Fibroblast of skin of left biceps (primary cell): ENCODE results near the gene PHB1.
"Not testable (repeated sequence)": the region's sequence is repeated elsewhere in the genome, so short reads cannot be mapped to it uniquely, and the experiment has no call there.

Experiments used
- DNase-seq, 2 experiments: peaks; one replicate each; pipeline ENCODE4 v3.0.0-alpha.2; 2013; ENCODE audit warnings: low read depth in 2 of 2

The PHB1 gene

GRCh38 chr17:49381033-49381432, 33.6 kb downstream of the PHB1 start:
- DNase-seq: no peak

GRCh38 chr17:49379926-49380325, 34.8 kb downstream of the PHB1 start:
- no peak for DNase-seq

DNA sequence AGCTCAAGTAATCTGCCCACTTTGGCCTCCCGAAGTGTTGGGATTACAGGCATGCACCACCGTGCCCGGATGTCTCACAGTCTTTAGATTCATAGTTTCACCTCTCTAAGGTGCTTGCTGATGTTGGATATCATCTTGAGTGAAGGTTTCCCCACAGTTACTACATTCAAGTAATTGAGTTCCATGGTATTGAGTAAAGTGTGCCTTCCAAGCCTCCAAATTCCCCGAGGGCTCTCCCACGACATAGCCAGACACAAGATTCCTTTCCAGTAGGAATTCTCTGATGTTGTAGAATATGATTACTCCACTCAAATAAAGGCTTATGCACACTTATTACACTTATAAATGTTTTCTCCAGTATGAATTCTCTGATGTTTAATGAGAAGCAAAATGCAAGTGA, 36.4 kb downstream of the PHB1 start:
- DNase-seq: no peak

- no peak for DNase-seq
Observed at GRCh38 chr17:49375544-49375943, 39.1 kb downstream of the PHB1 start.

DNA sequence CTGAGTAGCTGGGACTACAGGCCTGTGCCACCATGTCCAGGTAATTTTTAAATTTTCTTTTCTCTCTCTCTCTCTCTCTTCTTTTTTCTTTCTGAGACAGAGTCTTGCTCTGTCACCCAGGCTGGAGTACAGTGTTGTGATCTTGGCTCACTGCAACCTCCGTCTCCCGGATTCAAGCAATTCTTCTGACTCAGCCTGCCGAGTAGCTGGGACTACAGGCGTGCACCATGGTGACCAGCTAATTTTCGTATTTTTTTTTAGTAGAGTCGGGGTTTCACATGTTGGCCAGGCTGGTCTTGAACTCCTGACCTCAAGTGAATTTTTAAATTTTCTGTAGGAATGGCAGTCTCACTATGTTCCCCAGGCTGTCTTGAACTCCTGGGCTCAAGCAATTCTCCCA, 41.6 kb downstream of the PHB1 start:
- no peak for DNase-seq

DNA sequence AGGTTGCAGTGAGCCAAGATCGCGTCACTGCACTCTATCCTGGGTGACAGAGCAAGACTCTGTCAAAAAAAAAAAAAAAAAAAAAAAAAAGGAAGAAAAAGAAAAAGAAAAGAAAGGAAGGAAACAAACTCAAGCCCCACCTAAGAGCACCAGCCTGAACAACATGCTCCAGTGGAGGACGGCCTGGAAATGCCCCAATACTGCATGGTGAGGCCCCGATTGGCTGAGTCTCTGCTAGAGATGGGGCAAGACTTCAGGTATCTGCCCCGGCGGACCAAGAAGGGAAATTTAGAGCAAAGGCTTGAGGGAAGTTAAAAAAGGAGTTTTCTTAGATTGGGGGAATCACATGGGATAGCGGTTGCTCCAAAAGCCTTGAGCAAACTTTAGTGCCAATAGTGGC, 42.3 kb downstream of the PHB1 start:
- DNase-seq: no peak

DNA sequence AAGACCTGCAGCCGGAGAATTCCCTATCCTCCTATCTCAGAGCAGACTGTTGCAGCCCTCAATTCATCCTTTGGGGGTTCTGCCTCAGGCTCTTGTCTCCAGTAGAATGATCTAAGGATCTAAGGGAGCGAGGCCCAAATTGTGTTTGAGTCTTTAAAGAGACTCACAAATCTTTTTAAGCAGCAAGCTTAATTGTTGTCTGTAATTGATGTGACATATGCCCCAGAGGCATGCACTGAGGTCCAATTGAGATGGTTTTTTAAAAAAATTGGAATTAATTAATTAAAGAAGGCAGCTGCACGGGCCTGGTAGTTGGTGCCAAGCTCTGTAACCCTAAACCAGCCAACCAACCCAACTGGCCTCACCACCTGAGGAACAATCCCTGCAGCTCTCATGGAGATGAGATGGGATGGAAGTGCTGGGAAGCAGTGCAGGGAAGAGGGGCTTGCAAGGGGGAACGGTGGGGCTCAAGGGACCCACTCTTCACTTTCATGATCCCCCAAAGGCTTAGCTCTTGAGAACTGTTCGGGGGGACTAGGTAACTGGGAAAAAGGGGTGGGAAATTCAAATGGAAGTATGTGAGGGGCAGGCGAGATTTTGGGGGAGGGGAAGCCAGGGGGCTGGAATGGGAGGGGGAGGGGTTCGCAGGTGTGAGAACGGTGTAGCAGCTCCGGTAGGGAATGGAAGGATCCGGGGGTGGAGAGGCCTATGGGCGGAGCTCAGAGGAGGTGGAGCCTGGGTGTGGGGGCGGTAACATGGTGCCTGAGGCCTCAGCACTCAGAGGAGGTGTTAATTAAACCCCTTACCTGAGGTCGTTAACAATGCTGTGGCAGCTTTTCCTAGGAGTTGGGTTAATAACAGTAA, 43.5 kb downstream of the PHB1 start:
- DNase-seq: no peak

GRCh38 chr17:49369760-49370159, 44.9 kb downstream of the PHB1 start:
- no peak for DNase-seq

- DNase-seq: no peak
Observed at GRCh38 chr17:49369089-49369488, 45.6 kb downstream of the PHB1 start.

DNA sequence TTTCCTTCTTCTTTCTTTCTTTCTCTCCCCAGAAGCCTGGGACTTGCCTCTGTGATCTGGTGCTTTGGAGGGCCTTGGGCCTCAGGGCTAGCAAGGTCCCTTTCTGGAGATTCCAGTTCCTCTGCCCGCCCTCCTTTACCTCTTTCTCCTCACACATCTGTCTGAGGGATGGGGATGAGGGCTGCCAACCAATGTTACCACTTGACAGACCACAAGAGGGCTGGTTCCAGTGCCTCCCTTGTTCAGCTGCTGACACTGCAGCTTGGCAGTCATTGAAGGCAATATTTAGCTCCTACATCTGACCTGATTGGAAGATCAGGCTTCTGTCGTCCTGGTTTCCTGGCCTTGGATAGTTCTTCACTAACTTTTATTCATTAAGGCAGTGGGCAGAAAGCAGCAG, 49.0 kb downstream of the PHB1 start:
- DNase-seq: no peak

DNA sequence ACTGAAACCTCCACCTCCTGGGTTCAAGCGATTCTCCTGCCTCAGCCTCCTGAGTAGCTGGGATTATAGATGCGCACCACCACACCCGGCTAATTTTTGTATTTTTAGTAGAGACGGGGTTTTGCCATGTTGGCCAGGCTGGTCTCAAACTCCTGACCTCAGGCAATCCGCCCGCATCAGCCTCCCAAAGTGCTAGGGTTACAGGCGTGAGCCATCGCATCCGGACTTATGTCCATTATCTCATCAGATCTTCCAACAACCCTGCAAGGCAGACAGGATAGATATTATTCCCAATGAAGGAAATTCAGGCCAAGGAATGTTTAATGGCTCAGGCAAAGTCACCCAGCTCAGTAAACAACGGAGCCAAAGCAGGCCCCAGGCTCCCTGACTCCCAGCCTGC, 49.6 kb downstream of the PHB1 start:
- DNase-seq: not testable (repeated sequence)

DNA sequence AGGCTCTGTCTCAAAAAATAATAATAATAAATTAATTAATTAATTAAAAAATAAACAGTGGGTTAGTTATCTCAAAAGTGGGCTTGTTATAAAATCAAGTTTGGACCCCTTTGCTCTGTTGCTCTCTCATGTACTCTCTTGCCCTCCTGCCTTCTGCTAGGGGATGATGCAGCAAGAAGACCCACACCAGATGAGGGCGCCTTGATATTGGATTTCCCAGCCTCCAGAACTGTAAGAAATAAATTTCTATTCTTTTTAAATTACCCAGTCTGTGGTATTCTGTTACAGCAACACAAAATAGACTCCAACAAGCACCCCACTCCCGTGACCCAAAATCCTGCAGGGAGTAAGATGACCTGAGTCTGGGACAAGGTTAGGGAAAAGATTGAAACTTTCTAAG, 50.6 kb downstream of the PHB1 start:
- DNase-seq: no peak

DNA sequence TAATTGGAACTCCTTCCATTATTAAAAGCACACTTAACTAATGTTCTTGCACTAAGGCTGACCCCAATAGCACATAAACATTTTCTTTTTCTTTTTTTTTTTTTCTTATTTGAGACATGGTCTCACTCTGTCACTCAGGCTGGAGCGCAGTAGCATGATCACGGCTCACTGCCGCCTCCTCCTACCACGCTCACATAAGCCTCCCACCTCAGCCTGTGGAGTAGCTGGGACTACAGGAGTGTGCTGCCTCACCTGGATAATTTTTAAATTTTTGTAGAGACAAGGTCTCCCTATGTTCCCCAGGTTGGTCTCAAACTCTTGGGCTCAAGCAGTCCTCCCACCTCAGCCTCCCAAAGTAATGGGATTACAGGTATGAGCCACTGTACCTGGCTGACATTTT, 51.4 kb downstream of the PHB1 start:
- DNase-seq: no peak

- no peak for DNase-seq
Observed at GRCh38 chr17:49362723-49363117, 52.0 kb downstream of the PHB1 start.

- peak; percentile 64 to 72 for DNase-seq
Observed at GRCh38 chr17:49361902-49362722, 52.6 kb downstream of the PHB1 start, which contains the start of gene ZNF652. TSS of gene ZNF652 (minus strand) at chr17:49362250. CDS start at chr17:49317725, 44,525 bp downstream.

GRCh38 chr17:49361129-49361901, 53.4 kb downstream of the PHB1 start:
- DNase-seq: no peak

DNA sequence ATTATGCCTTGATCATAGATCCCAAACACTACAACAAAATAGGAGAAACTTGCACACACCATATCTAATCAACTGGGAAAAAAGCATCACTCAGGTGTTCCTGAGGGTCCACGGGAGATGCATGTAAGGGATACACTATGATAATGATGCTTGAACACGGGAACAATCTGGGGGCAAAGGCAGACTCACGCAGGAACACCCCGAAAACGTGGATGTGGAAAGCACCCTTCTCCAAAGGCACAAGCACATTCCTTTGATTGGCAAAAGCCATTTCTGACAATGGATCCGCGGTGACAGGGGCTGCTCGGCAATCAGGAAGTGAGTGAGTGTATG, 53.9 kb downstream of the PHB1 start:
- no peak for DNase-seq

GRCh38 chr17:49359990-49360795, 54.5 kb downstream of the PHB1 start:
- DNase-seq: no peak

DNA sequence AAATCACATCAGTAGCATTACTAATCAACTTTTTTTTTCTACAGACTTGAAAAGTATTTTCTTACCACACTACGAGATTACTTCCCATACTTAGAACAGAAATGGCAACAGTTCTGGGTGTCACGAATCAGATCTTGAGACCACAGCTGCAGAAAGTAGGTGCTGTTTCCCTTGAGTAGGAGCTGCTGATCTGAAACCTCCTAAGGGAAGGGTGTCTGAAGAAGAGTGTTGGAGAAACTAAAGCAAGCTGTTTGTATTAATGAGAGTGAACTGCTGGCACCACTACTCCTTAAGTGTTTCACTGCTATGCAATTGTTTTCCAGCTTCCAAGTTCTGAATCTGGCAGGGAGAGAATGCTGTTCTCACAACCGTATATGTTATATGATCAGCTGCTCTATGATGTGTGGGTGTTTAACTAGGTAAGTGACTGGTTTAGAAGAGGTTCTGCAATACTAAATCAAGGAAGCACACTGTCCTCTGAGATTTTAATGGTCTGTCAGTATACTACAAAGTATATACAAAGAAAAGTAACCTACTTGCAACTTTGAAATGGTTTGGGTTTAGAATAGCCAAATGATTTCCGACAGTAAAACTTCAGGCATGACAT, 55.9 kb downstream of the PHB1 start:
- no peak for DNase-seq

GRCh38 chr17:49357516-49357915, 57.2 kb downstream of the PHB1 start:
- no peak for DNase-seq

GRCh38 chr17:49356320-49356719, 58.4 kb downstream of the PHB1 start:
- DNase-seq: no peak
